ENCODE results near the gene ABHD12.

ABHD12 gene

GRCh38 chr20:25382704-25383370 is 7.8 kb downstream of the ABHD12 start:
- no peak for DNase-seq (ENCODE audit: low read depth in 2 of 2)

DNA sequence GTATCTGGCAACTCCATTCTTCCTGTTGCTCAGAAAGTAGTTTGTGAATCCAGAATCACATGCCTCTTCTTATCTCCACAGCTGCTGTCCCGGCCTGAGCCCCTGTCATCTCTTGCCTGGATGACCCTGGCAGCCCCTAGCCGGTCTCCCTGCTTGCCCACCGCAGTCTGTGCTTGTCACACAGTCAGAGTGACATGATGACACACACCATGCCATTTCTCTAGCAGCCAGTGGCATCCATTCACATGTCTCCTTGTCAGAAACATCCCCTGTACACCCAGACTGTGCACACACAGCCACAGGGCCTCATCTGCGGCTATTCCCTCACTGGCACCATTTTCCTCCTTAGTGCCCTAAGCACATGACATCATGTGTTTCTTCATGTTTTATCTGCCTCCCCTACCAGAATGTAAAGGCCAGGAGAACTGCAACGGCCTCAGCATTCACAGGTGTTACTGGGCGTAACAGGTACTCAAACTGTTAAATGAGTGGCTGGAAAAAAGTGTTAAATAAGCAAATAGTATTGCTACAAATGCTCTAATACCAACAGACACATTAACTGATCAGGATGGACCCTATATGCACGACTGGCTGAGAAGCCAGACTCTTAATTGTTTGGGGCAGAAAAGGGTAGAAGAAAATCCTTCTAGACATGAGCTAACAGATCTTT is 9.6 kb downstream of the ABHD12 start:
- no peak for DNase-seq (ENCODE audit: low read depth in 2 of 2)

GRCh38 chr20:25378884-25379733 is 11.5 kb downstream of the ABHD12 start:
- no peak for DNase-seq (ENCODE audit: low read depth in 2 of 2)

DNA sequence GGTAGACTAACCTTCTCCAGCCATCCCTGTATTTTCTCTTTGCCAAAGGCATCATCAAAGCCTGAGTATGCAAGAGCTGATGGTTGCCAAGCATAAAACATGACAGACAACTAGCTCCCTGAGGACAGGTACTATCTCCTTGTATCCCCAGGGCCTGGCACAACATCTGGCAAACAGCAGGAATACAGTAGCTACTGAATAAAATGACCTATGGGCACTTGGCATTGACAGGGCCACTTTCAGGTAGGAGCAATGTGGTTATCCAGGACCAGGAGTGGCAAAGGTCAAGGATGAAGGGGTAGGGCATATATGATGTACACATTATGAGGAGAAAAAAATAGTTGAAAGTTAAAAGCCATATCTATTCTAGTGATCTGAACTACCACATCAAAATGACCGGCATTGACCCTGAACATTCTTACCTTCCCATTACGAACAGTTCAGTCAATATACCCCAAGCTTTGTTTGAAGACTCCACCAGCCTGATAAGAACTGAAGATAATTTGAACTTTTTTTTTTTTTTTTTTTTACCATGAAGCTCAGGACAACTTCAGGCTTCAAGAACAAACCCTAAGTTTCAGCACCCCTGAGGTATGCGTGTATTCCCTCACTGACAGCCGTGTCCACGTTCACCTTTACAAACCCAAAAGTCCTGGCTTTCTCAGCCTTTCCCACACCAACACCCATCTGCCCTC is 12.3 kb downstream of the ABHD12 start:
- no peak for DNase-seq (ENCODE audit: low read depth in 2 of 2)

GRCh38 chr20:25376886-25377285 is 13.7 kb downstream of the ABHD12 start:
- no peak for DNase-seq (ENCODE audit: low read depth in 2 of 2)

DNA sequence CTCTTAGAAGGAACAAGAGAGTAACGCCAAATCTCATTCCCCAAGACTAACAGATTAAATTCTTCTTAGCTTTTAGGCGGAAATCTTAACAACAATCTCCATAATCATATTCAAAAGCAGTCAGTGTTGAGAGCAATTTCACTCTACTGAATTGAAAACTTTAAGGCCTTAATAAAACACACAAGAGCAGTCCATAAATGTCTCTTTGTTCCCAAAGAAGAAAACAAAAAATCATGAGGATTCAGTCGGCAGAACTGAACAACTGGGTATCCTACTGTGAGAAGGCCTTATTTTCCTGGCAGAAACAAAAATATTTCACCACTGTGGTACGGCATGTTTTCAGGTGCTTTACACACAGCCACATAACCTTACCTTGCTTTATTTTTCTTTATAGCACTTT is 14.4 kb downstream of the ABHD12 start:
- no peak for DNase-seq (ENCODE audit: low read depth in 2 of 2)

DNA sequence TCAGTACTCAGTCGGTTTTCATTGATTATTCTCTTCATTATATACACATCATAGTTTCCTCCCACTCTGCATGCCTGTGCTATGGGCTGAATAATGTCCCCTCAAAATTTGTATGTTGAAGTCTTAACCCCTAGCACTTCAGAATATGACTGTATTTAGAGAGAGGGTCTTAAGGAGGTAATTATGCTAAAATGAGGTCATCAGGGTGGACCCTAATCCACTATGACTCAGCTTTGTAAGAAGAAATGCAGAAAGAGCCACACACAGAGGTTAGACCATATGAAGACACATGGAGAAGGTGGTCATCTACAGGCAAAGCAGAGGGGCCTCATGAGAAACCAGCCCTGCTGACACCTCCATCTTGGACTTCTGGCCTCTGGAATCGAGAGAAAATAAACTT is 15.8 kb downstream of the ABHD12 start:
- no peak for DNase-seq (ENCODE audit: low read depth in 2 of 2)

DNA sequence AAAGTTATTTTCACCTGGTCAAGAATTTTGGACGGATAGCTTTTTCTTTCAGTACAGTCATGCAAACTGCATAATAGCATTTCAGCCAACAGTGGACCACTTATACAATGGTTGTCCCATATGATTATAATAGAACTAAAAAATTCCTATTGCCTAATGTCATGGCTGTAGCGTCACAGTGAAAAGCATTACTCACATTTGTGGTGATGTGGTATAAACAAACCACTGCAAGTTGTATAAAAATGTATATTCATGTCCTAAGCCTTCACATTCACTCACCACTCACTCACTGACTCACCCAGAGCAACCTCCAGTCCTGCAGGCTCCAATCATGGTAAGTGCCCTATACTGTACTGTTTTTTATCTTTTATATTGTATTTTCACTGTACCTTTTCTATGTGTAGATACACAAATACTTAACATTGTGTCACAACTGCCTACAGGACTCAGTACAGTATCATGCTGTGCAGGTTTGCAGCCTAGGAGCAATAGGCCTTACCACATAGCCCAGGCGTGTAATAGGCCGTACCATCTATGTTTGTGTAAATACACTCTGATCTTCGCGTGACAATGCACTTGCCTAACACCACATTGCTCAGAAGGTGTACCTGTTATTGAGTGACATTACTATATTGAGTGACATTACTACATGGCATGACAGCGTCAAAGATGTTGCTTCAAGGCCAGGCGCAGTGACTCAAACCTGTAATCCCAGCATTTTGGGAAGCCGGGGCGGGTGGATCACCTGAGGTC is 17.9 kb downstream of the ABHD12 start:
- no peak for DNase-seq (ENCODE audit: low read depth in 2 of 2)

DNA sequence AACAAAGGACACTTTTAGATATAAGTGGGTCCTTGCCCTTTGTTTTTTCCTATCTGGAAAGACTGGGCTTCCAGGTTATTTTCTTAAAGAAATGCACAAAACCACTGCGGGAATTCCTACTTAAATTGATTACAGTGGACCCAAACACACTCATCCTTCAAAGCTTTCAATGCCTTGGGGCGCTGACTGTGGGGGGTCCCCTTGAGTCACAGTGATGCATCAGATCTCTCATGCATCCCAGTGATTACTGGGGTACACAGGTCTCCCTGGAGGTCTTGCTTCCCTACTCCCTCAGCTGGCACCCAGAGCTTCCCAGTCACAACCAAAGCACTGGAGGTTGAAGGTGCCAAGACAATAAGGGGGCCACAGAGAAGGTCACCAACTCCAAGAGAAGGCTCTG is 20.7 kb downstream of the ABHD12 start:
- DNase-seq (ENCODE audit: low read depth in 2 of 2): no peak

GRCh38 chr20:25369529-25369928 is 21.1 kb downstream of the ABHD12 start:
- no peak for DNase-seq (ENCODE audit: low read depth in 2 of 2)

DNA sequence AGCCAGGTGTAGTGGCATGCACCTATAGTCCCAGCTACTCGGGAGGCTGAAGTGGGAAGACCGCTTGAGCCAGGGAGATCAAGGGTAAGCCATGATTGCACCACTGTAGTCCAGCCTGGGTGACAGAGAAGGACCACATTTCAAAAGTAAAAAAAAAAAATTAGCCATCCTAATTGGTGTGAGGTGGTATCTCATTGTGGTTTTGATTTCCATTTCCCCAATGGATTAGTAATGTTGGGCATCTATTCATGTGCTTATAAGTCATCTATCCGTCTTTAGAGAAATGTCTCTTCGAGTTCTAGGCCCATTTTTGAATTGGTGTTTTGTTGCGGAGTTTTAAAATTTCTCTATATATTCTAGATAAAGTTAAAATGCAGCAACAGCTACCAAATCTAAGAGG is 21.7 kb downstream of the ABHD12 start:
- DNase-seq (ENCODE audit: low read depth in 2 of 2): no peak

- DNase-seq (ENCODE audit: low read depth in 2 of 2): no peak
These were observed 22.1 kb downstream of the ABHD12 start for GRCh38 chr20:25368526-25368925.

- no peak for DNase-seq (ENCODE audit: low read depth in 2 of 2)
These were observed 25.5 kb downstream of the ABHD12 start for GRCh38 chr20:25364879-25365699.

DNA sequence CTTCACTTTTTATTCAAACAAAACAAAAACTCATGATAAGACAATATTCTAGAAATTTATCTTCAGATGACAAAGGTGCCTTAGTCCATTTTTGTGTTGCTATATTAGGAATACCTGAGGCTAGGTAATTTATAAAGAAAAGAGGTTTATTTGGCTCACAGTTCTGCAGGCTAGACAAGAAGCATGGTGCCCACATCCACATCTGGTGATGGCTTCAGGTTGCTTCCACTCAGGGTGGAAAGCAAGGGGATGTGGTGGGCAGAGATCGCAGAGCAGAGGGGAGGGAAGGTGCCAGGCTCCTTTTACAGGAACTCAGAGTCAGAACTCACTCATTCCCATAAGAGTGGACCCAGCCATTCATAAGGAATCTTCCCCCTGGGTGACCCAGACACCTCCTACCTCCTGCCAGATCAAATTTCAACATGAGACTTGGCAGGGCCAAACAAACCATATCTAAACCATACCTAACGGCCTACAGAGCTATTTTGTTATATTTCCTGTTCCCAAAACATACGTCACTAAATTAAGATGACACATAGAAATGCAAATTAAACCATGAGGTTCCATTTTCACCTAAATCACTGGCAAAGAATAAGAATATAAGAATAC is 26.4 kb downstream of the ABHD12 start:
- no peak for DNase-seq (ENCODE audit: low read depth in 2 of 2)

DNA sequence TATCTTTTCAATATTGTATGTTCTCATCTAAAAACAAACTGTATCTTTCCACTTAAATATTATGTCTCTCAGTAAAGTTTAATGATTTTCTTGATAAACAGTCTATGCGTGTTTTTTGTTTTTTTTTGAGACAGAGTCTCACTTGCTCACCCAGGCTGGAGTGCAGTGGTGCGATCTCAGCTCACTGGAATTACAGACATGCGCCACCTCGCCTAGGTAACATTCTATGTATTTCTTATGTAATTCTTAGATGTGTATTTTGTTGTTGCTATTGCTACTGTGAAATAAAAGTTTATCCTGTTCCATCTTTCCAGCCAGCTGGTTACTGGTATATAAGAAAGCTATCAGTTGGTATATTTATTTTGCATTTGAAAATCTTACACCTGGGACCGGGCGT is 29.4 kb downstream of the ABHD12 start:
- DNase-seq (ENCODE audit: low read depth in 2 of 2): no peak

- no peak for DNase-seq (ENCODE audit: low read depth in 2 of 2)
These were observed 29.9 kb downstream of the ABHD12 start for GRCh38 chr20:25360631-25361286.

- DNase-seq (ENCODE audit: low read depth in 2 of 2): no peak
These were observed 34.2 kb downstream of the ABHD12 start for GRCh38 chr20:25356271-25356933.

GRCh38 chr20:25355866-25356265 is 34.8 kb downstream of the ABHD12 start:
- DNase-seq (ENCODE audit: low read depth in 2 of 2): no peak

GRCh38 chr20:25355011-25355595 is 35.5 kb downstream of the ABHD12 start:
- DNase-seq (ENCODE audit: low read depth in 2 of 2): no peak

All from activated CD8-positive, alpha-beta memory T cell treated with anti-CD3 and anti-CD28 coated beads for 4 hours (primary cell).